Measurements from ENCODE around the gene KDM3A. TPM values are rescaled to one million over a fixed set of nuclear protein-coding genes. Genes with fewer than 3 reads are reported as not detected.

KDM3A gene
- total and polyA plus RNA-seq, 9 of the 15 experiments (the other 6 are each of a cell fraction or from before 2014, with no cell fraction given) = 7.5 to 95.4 (median 24.8) TPM

DNA sequence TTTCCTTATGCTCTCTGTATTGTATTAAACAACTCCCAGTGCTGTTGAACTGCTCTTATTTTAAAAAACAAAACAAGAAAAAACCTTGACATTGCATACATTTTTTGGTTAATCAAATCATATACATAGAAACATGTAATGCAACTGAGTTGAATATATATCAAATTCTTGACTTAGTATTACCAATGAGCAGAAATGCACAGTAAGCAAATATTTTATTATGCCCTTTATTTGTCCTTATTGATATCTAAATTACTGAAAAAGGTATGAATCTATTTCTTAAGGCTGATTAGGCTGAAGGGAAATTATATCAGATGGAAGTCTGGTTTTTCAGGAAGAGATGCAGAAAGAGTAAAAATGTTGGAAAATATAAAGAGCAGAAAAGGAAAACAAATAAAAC is 6.9 kb upstream of the KDM3A start (continued):
- TF ChIP-seq NONO (IDR thresholded peaks at IDR 0.05; ENCODE audit: low read depth in 2 of 2, low read length in 1 of 2) = no peak
- TF ChIP-seq E2F5 (CRISPR knock-in tag; IDR thresholded peaks at IDR 0.05) = no peak
- TF ChIP-seq ZNF354B (CRISPR knock-in tag; IDR thresholded peaks at IDR 0.05) = no peak
- no peak for TF ChIP-seq ARHGAP35 (IDR thresholded peaks at IDR 0.05; ENCODE audit: partially characterized antibody)
- TF ChIP-seq, protein P1, sequence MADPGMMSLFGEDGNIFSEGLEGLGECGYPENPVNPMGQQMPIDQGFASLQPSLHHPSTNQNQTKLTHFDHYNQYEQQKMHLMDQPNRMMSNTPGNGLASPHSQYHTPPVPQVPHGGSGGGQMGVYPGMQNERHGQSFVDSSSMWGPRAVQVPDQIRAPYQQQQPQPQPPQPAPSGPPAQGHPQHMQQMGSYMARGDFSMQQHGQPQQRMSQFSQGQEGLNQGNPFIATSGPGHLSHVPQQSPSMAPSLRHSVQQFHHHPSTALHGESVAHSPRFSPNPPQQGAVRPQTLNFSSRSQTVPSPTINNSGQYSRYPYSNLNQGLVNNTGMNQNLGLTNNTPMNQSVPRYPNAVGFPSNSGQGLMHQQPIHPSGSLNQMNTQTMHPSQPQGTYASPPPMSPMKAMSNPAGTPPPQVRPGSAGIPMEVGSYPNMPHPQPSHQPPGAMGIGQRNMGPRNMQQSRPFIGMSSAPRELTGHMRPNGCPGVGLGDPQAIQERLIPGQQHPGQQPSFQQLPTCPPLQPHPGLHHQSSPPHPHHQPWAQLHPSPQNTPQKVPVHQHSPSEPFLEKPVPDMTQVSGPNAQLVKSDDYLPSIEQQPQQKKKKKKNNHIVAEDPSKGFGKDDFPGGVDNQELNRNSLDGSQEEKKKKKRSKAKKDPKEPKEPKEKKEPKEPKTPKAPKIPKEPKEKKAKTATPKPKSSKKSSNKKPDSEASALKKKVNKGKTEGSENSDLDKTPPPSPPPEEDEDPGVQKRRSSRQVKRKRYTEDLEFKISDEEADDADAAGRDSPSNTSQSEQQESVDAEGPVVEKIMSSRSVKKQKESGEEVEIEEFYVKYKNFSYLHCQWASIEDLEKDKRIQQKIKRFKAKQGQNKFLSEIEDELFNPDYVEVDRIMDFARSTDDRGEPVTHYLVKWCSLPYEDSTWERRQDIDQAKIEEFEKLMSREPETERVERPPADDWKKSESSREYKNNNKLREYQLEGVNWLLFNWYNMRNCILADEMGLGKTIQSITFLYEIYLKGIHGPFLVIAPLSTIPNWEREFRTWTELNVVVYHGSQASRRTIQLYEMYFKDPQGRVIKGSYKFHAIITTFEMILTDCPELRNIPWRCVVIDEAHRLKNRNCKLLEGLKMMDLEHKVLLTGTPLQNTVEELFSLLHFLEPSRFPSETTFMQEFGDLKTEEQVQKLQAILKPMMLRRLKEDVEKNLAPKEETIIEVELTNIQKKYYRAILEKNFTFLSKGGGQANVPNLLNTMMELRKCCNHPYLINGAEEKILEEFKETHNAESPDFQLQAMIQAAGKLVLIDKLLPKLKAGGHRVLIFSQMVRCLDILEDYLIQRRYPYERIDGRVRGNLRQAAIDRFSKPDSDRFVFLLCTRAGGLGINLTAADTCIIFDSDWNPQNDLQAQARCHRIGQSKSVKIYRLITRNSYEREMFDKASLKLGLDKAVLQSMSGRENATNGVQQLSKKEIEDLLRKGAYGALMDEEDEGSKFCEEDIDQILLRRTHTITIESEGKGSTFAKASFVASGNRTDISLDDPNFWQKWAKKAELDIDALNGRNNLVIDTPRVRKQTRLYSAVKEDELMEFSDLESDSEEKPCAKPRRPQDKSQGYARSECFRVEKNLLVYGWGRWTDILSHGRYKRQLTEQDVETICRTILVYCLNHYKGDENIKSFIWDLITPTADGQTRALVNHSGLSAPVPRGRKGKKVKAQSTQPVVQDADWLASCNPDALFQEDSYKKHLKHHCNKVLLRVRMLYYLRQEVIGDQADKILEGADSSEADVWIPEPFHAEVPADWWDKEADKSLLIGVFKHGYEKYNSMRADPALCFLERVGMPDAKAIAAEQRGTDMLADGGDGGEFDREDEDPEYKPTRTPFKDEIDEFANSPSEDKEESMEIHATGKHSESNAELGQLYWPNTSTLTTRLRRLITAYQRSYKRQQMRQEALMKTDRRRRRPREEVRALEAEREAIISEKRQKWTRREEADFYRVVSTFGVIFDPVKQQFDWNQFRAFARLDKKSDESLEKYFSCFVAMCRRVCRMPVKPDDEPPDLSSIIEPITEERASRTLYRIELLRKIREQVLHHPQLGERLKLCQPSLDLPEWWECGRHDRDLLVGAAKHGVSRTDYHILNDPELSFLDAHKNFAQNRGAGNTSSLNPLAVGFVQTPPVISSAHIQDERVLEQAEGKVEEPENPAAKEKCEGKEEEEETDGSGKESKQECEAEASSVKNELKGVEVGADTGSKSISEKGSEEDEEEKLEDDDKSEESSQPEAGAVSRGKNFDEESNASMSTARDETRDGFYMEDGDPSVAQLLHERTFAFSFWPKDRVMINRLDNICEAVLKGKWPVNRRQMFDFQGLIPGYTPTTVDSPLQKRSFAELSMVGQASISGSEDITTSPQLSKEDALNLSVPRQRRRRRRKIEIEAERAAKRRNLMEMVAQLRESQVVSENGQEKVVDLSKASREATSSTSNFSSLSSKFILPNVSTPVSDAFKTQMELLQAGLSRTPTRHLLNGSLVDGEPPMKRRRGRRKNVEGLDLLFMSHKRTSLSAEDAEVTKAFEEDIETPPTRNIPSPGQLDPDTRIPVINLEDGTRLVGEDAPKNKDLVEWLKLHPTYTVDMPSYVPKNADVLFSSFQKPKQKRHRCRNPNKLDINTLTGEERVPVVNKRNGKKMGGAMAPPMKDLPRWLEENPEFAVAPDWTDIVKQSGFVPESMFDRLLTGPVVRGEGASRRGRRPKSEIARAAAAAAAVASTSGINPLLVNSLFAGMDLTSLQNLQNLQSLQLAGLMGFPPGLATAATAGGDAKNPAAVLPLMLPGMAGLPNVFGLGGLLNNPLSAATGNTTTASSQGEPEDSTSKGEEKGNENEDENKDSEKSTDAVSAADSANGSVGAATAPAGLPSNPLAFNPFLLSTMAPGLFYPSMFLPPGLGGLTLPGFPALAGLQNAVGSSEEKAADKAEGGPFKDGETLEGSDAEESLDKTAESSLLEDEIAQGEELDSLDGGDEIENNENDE (IDR thresholded peaks at IDR 0.05; ENCODE audit: low read depth, low read length) = no peak
- TF ChIP-seq ZNF282 (CRISPR knock-in tag; IDR thresholded peaks at IDR 0.05) = no peak
- TF ChIP-seq ARID4B (CRISPR knock-in tag; IDR thresholded peaks at IDR 0.05) = no peak
- no peak for TF ChIP-seq CXXC5 (CRISPR knock-in tag; IDR thresholded peaks at IDR 0.05)
- no peak for TF ChIP-seq ZBTB5 (IDR thresholded peaks at IDR 0.05)
